ENCODE measurements around the gene CCDC148. TPM values are rescaled to one million over a fixed set of nuclear protein-coding genes. Genes with fewer than 3 reads are reported as not detected.

CCDC148 gene
- total and polyA plus RNA-seq, 2 experiments from 2014 or later: 0.64 to 0.86 TPM

DNA sequence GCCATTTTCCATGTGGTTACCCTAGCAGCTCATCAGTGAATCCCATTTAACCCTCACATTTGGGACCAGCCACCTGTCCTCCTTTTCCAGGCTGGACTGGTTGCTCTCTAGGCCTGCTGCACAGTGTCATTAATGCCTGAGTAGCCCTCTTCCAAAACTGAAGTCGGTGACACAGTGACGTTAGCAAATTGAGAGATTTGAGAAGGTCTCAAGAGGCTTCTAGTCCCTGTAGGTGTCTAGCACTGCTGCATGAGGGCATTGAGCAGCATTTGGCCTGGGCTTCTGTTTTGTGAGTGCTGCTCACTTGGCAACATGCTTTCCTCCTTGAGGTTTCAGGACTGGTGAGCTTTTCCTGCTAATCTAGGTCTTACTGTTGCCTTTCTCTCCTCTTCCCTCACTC, 36.9 kb upstream of the CCDC148 start:
- Histone ChIP-seq H3K4me1 (ENCODE audit: insufficient read depth) (peaks cover 38% of the 10 kb centered on the region), H3K36me3 (ENCODE audit: low read depth) (no peaks in the 10 kb centered on the region), H3K4me3 (no peak overlapping the region), H3F3A (ENCODE audit: insufficient read depth) (peaks cover 25% of the 10 kb centered on the region), H4K20me1 (ENCODE audit: insufficient read depth) (no peaks in the 10 kb centered on the region), H3K27me3 (replicated peaks; ENCODE audit: insufficient read depth) (no peaks in the 10 kb centered on the region), H3K9me3 (ENCODE audit: low read depth) (no peaks in the 10 kb centered on the region), H3K9me2 (ENCODE audit: insufficient read depth) (no peaks in the 10 kb centered on the region), H3K27ac (no peak overlapping the region), H3K4me2 (ENCODE audit: unreplicated experiment) (no peak overlapping the region), H3K9ac (no peak overlapping the region), H2AFZ (no peak overlapping the region), H3K79me2 (ENCODE audit: insufficient read depth) (peaks cover 79% of the 10 kb centered on the region)
- WGBS, 2 experiments (ENCODE audit: low coverage in 1 of 2, low lambda C conversion rate in 2 of 2, missing lambda C conversion rate in 2 of 2): 63 to 68% methylated on average over 2 of the region's 2 CpGs
- no peak for DNase-seq
- in situ Hi-C loops (cut with MboI): no loop called here
- no peak for TF ChIP-seq EZH2 (IDR thresholded peaks at IDR 0.05; ENCODE audit: insufficient read depth, poor library complexity, severe bottlenecking)
- TF ChIP-seq EZH2phosphoT487 (IDR thresholded peaks at IDR 0.05; ENCODE audit: insufficient read depth, low read depth): no peak

DNA sequence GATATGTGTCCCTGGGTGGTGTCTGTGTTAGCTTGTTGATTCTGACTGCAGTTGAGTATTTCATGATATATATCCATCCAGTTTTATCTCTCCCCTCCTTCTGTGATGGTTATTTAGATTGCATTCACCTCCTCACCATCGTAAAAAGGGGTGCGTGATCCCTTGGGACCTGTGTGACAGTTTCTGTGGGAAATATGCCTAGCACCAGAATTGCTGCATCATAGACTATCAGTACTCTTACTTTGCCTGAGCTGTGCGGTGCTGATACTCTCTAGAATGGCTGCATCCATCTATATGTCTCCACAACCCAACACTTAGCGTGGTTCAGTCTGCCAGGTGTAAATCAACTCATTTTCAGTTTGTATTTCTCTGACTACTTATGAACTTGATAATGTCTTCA, 34.5 kb upstream of the CCDC148 start:
- DNase-seq: no peak
- in situ Hi-C loops (cut with MboI): no loop called here
- Histone ChIP-seq H3K9me3 (ENCODE audit: low read depth) (no peaks in the 10 kb centered on the region), H3K79me2 (ENCODE audit: insufficient read depth) (peaks cover 86% of the 10 kb centered on the region), H3K36me3 (ENCODE audit: low read depth) (no peaks in the 10 kb centered on the region), H3K4me3 (no peak overlapping the region), H3K9me2 (ENCODE audit: insufficient read depth) (no peaks in the 10 kb centered on the region), H4K20me1 (ENCODE audit: insufficient read depth) (no peaks in the 10 kb centered on the region), H3K4me1 (ENCODE audit: insufficient read depth) (peaks cover 43% of the 10 kb centered on the region), H3K27me3 (replicated peaks; ENCODE audit: insufficient read depth) (no peaks in the 10 kb centered on the region), H3K9ac (no peak overlapping the region), H3K27ac (no peak overlapping the region), H2AFZ (no peak overlapping the region), H3F3A (ENCODE audit: insufficient read depth) (peaks cover 27% of the 10 kb centered on the region), H3K4me2 (ENCODE audit: unreplicated experiment) (no peak overlapping the region)
- TF ChIP-seq EZH2phosphoT487 (IDR thresholded peaks at IDR 0.05; ENCODE audit: insufficient read depth, low read depth) (no peak), EZH2 (IDR thresholded peaks at IDR 0.05; ENCODE audit: insufficient read depth, poor library complexity, severe bottlenecking) (no peak)
- WGBS, 2 experiments (ENCODE audit: low coverage in 1 of 2, low lambda C conversion rate in 2 of 2, missing lambda C conversion rate in 2 of 2): 98 to 99% methylated on average over 4 of the region's 4 CpGs

DNA sequence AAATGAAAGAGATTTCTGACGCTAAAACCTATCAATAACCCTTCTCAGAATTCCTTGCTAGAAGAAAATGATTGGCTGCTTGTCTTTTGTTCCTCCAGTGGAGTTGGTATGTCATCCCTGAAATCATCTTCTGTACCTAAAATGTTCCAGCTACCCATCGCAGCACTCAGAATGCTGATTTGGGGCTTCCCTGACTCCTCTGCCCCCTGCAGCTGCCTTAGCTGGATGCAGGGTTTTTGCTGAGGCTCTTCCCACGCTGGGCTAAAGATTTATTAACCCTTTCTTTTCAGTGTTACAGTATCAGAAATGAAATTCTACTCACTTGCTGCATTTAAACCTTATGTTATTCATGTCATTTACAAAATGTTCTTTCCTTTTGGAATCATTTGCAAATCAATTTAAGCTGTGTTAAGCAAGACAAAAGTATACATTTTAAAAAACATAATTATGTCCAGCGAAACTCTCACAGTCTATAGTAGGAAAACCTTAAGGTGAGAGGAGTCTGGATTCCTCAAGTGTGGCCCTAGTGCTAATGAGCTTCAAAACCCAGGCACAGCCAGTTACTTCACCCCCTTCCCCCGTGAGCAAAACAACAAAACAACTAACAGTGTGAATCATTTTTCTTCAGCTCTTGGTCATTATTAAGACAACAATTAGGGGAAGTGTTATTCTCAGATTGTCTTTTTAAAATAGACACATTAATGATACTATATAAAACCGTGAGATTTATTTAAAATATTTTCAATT, 33.0 kb upstream of the CCDC148 start:
- TF ChIP-seq EZH2 (IDR thresholded peaks at IDR 0.05; ENCODE audit: insufficient read depth, poor library complexity, severe bottlenecking) (no peak), EZH2phosphoT487 (IDR thresholded peaks at IDR 0.05; ENCODE audit: insufficient read depth, low read depth) (no peak)

DNA sequence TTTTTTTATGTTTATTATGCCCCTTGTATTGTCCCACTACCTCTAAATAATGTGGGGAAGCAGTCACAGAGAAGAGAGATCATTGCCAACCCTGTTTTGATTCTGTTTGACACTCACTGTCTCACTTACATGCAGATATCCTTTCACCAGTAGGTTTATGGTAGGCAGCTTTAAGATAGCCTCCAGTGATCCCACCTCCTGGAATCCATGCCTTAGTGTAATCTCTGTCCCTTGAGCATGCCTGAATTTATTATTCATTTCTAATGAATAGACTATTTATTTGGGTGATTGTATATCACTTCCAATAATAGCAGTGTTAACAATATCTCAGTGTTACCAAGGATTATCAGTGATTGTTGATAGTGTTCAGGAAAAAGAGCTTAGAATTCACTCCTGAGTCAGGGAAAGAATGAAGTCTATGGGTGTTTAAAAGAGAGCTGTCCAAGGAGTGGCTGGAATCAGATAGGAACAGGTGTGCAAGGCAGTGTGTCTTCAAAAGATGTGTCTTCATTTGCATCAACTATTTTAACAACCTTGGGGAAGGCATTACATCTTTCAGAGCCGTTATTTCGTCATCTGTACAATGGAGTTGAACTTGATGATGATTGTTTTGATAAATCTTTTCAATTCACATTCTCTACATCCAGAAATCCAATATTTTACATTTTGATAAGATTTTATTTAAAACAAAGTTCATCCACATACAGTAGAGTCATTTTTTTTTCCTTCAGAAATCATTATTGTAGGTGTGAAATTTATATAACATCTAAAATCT, 32.1 kb upstream of the CCDC148 start:
- TF ChIP-seq EZH2 (IDR thresholded peaks at IDR 0.05; ENCODE audit: insufficient read depth, poor library complexity, severe bottlenecking) (no peak), EZH2phosphoT487 (IDR thresholded peaks at IDR 0.05; ENCODE audit: insufficient read depth, low read depth) (no peak)
- no peak overlapping the region for H3K4me3 ChIP-seq
- 86 to 87% methylated on average over 2 of the region's 2 CpGs for WGBS, 2 experiments (ENCODE audit: low coverage in 1 of 2, low lambda C conversion rate in 2 of 2, missing lambda C conversion rate in 2 of 2)

More for the DNA sequence above, 33.0 kb upstream of the CCDC148 start:
- Histone ChIP-seq H3F3A (ENCODE audit: insufficient read depth) (peaks cover 27% of the 10 kb centered on the region), H3K27ac (no peak overlapping the region), H3K36me3 (ENCODE audit: low read depth) (no peaks in the 10 kb centered on the region), H3K4me3 (no peak overlapping the region), H3K4me1 (ENCODE audit: insufficient read depth) (peaks cover 33% of the 10 kb centered on the region), H4K20me1 (ENCODE audit: insufficient read depth) (no peaks in the 10 kb centered on the region), H3K9ac (no peak overlapping the region), H3K27me3 (replicated peaks; ENCODE audit: insufficient read depth) (no peaks in the 10 kb centered on the region), H3K9me2 (ENCODE audit: insufficient read depth) (no peaks in the 10 kb centered on the region), H3K4me2 (ENCODE audit: unreplicated experiment) (no peak overlapping the region), H2AFZ (no peak overlapping the region), H3K79me2 (ENCODE audit: insufficient read depth) (peaks cover 93% of the 10 kb centered on the region), H3K9me3 (ENCODE audit: low read depth) (no peaks in the 10 kb centered on the region)
- WGBS, 2 experiments (ENCODE audit: low coverage in 1 of 2, low lambda C conversion rate in 2 of 2, missing lambda C conversion rate in 2 of 2): 53 to 57% methylated on average over 6 of the region's 6 CpGs
- in situ Hi-C loops (cut with MboI): no loop called here
- DNase-seq: no peak

More for the DNA sequence above, 32.1 kb upstream of the CCDC148 start:
- Histone ChIP-seq H3K9ac (no peak overlapping the region), H3F3A (ENCODE audit: insufficient read depth) (peaks cover 27% of the 10 kb centered on the region), H3K4me1 (ENCODE audit: insufficient read depth) (peaks cover 28% of the 10 kb centered on the region), H3K4me2 (ENCODE audit: unreplicated experiment) (no peak overlapping the region), H3K9me2 (ENCODE audit: insufficient read depth) (no peaks in the 10 kb centered on the region), H3K9me3 (ENCODE audit: low read depth) (no peaks in the 10 kb centered on the region), H3K27me3 (replicated peaks; ENCODE audit: insufficient read depth) (no peaks in the 10 kb centered on the region), H4K20me1 (ENCODE audit: insufficient read depth) (no peaks in the 10 kb centered on the region), H3K36me3 (ENCODE audit: low read depth) (no peaks in the 10 kb centered on the region), H3K27ac (peak overlapping the region; percentile 74; the same call in 1 of the 2 replicates), H3K79me2 (ENCODE audit: insufficient read depth) (peaks cover 91% of the 10 kb centered on the region), H2AFZ (no peak overlapping the region)
- no peak for DNase-seq
- in situ Hi-C loops (cut with MboI): no loop called here

Data from GM23248 (cell line).